ENCODE data around the gene CEP350.

The CEP350 gene

GRCh38 chr1:180158149-180159147 is 203.8 kb downstream of the CEP350 start:
- no peak for DNase-seq

- no peak for DNase-seq
These were observed 205.7 kb downstream of the CEP350 start for GRCh38 chr1:180160357-180160756.

- no peak for DNase-seq
These were observed 208.4 kb downstream of the CEP350 start for GRCh38 chr1:180163041-180163440.
